ENCODE data around the gene TIMELESS. TPM values are rescaled to one million over a fixed set of nuclear protein-coding genes. Genes with fewer than 3 reads are reported as not detected.
A peak's percentile ranks its signal among the peaks of the same experiment; 100 is the strongest.

TIMELESS gene
- total and polyA plus RNA-seq, 9 of the 15 experiments (the other 6 are each of a cell fraction or from before 2014, with no cell fraction given) = 11.9 to 59.2 (median 35.8) TPM

GRCh38 chr12:56377310-56377988 lies 71.8 kb downstream of the TIMELESS start (continued):
- TF ChIP-seq TCF7 (IDR thresholded peaks at IDR 0.05; ENCODE audit: borderline replicate concordance) (no peak), ZC3H8 (IDR thresholded peaks at IDR 0.05) (no peak), BRD9 (IDR thresholded peaks at IDR 0.05; ENCODE audit: low read depth, partially characterized antibody) (peak; percentile 90), MBD1 (CRISPR knock-in tag; IDR thresholded peaks at IDR 0.05) (no peak), ZNF586 (CRISPR knock-in tag; conservative IDR thresholded peaks at IDR 0.05) (no peak), ATF4 (CRISPR knock-in tag; IDR thresholded peaks at IDR 0.05) (no peak), HLTF (IDR thresholded peaks at IDR 0.05) (no peak), NEUROD1 (IDR thresholded peaks at IDR 0.05; ENCODE audit: borderline replicate concordance, low read depth, low read length, partially characterized antibody) (peak; percentile 18), GATAD2A (IDR thresholded peaks at IDR 0.05) (0 out of 2 replicates have a peak, but pooled peaks have one; percentile 18), BMI1 (IDR thresholded peaks at IDR 0.05; ENCODE audit: low read length) (no peak), SMAD2 (IDR thresholded peaks at IDR 0.05; ENCODE audit: low read depth, low read length) (no peak), HINFP (tag; conservative IDR thresholded peaks at IDR 0.05; ENCODE audit: low read depth) (0 out of 2 replicates have a peak, but pooled peaks have one; percentile 3), NR4A1 (CRISPR knock-in tag; IDR thresholded peaks at IDR 0.05) (no peak), NR4A1 (tag; IDR thresholded peaks at IDR 0.05) (no peak), COPS2 (conservative IDR thresholded peaks at IDR 0.05) (no peak), MEF2D (tag; conservative IDR thresholded peaks at IDR 0.05; ENCODE audit: low read depth) (no peak), BHLHE40 (IDR thresholded peaks at IDR 0.05; ENCODE audit: low read length) (no peak), RBM14 (IDR thresholded peaks at IDR 0.05; ENCODE audit: borderline replicate concordance, insufficient read depth, low read depth, low read length) (no peak), MAZ (CRISPR knock-in tag; conservative IDR thresholded peaks at IDR 0.05 in 1 of 2, IDR thresholded peaks at IDR 0.05 in 1 of 2) (peak in 1 of 2 experiments; percentile 35; a peak in 1 of 4 replicates)
- TF ChIP-seq, protein P1, sequence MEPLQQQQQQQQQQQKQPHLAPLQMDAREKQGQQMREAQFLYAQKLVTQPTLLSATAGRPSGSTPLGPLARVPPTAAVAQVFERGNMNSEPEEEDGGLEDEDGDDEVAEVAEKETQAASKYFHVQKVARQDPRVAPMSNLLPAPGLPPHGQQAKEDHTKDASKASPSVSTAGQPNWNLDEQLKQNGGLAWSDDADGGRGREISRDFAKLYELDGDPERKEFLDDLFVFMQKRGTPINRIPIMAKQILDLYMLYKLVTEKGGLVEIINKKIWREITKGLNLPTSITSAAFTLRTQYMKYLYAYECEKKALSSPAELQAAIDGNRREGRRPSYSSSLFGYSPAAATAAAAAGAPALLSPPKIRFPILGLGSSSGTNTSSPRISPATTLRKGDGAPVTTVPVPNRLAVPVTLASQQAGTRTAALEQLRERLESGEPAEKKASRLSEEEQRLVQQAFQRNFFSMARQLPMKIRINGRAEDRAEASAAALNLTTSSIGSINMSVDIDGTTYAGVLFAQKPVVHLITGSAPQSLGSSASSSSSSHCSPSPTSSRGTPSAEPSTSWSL (CRISPR knock-in tag; IDR thresholded peaks at IDR 0.05; ENCODE audit: borderline replicate concordance) = no peak
- TF ChIP-seq, protein P2, sequence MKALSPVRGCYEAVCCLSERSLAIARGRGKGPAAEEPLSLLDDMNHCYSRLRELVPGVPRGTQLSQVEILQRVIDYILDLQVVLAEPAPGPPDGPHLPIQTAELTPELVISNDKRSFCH (CRISPR knock-in tag; IDR thresholded peaks at IDR 0.05) = no peak
- TF ChIP-seq, protein P2 (tag; IDR thresholded peaks at IDR 0.05) = no peak
